Kidney (tissue), 14 donors: ENCODE data around the gene UGT1A4. TPM values are rescaled to one million over a fixed set of nuclear protein-coding genes. Genes with fewer than 3 reads are reported as not detected.
"Not testable (repeated sequence)": the region's sequence is repeated elsewhere in the genome, so short reads cannot be mapped to it uniquely, and the experiment has no call there.

ENCODE experiments used
- DNase-seq, 5 donors: peaks; one replicate each; pipeline ENCODE4 v3.0.0-alpha.2; 2013 to 2020
- FAIRE-seq: peaks from 2 replicates; lab custom pipeline; 2012; peaks lifted over from hg19 to GRCh38; lab: Jason Lieb, UNC
- H3K27ac ChIP-seq, 2 donors: one replicate each; pipeline ENCODE4 v1.7.0; 2013; ENCODE audit warnings: low read depth in 2 of 2, low read length in 2 of 2, inconsistent platforms in 1 of 2
- H3K27me3 ChIP-seq: one replicate; pipeline ENCODE4 v1.7.1; 2013; ENCODE audit warnings: low read length, inconsistent platforms; ENCODE audit not compliant: control insufficient read depth, insufficient read depth
- H3K36me3 ChIP-seq, 3 donors: one replicate each; pipeline versions ENCODE4 v1.7.0 to v1.7.1; 2013; ENCODE audit warnings: low read length in 3 of 3, control low read depth in 1 of 3, inconsistent platforms in 1 of 3; ENCODE audit not compliant: insufficient read depth in 3 of 3, control insufficient read depth in 2 of 3
- H3K4me1 ChIP-seq, 3 donors: one replicate each; pipeline versions ENCODE4 v1.7.0 to v1.7.1; 2013; ENCODE audit warnings: low read length in 3 of 3, inconsistent platforms in 1 of 3, low read depth in 1 of 3; ENCODE audit not compliant: control insufficient read depth in 2 of 3, insufficient read depth in 2 of 3
- H3K4me3 ChIP-seq, 3 donors: one replicate each; pipeline versions ENCODE4 v1.7.0 to v1.8.1; 2013; ENCODE audit warnings: low read length in 3 of 3, control low read depth in 1 of 3, inconsistent platforms in 1 of 3
- H3K9ac ChIP-seq, 3 donors: one replicate each; pipeline versions ENCODE4 v1.7.0 to v1.7.1; 2013; ENCODE audit warnings: low read length in 3 of 3, control low read depth in 1 of 3, inconsistent platforms in 1 of 3
- H3K9me3 ChIP-seq, 3 donors: one replicate each; pipeline versions ENCODE4 v1.7.0 to v1.7.1; 2013; ENCODE audit warnings: low read length in 3 of 3, control low read depth in 1 of 3, inconsistent platforms in 1 of 3; ENCODE audit not compliant: control insufficient read depth in 2 of 3, insufficient read depth in 1 of 3
- CTCF ChIP-seq: IDR thresholded peaks from 3 replicates; pipeline ENCODE4 v1.5.1; 2012; ENCODE audit warnings: mild to moderate bottlenecking, moderate library complexity, borderline replicate concordance; ENCODE audit not compliant: insufficient read depth; ENCODE audit errors: extremely low read depth
- intact Hi-C: fragments of 100-400 bp; cut with DNase I; formaldehyde crosslinking; loops from one replicate; pipeline ENCODE4 v1.11.1; 2022
- polyA plus RNA-seq: library from polyadenylated mRNA; stranded (reverse); fragments of 350-450 nt; fragmentation: Illumina TruSeq; extraction: RNeasy Lipid Tissue Mini Kit (QIAGEN cat#74804); gene quantifications from one replicate; pipeline ENCODE4 v1.2.3, GENCODE V29; 2014; ENCODE audit warnings: low read depth, low replicate concordance; ENCODE audit not compliant: insufficient read depth
- total RNA-seq: library from RNA; stranded (reverse); fragmentation: NEBNext Ultra II Directional; extraction: Animal tissue kit (Norgen Biotek cat#: 25700); gene quantifications from one replicate; pipeline ENCODE4 v1.2.1, GENCODE V29; 2021
- donor health status: control.
- donor health status: control.
- donor health status: control.
- donor health status: control.
- donor health status: control.
- donor health status: DM: yes; HTN: yes; CAD: no.
- donor health status: Normal renal cell carcinoma (clear cell type).

UGT1A4 gene
- total and polyA plus RNA-seq, 2 donors from 2014 or later: 0.84 to 1.1 TPM

GRCh38 chr2:233746475-233747282 lies 28.1 kb downstream of the UGT1A4 start:
- no peak for FAIRE-seq
- H3K27me3 ChIP-seq: no peaks in the 10 kb centered on the region
- H3K9me3 ChIP-seq: no peaks in the 10 kb centered on the region
- no peaks in the 10 kb centered on the region for H3K36me3 ChIP-seq
- H3K27ac ChIP-seq: no peak overlapping the region
- peaks cover 0 to 11% (median 3%) of the 10 kb centered on the region in 3 donors for H3K4me1 ChIP-seq
- TF ChIP-seq CTCF: no peak
- no peak for DNase-seq
- no peak overlapping the region for H3K4me3 ChIP-seq
- H3K9ac ChIP-seq: no peak overlapping the region
- intact Hi-C loops: no loop called here

GRCh38 chr2:233747283-233747544 lies 28.7 kb downstream of the UGT1A4 start:
- FAIRE-seq: no peak
- intact Hi-C loops: no loop called here
- no peaks in the 10 kb centered on the region for H3K9me3 ChIP-seq

GRCh38 chr2:233750689-233751088 lies 32.2 kb downstream of the UGT1A4 start:
- H3K9ac ChIP-seq, H3K36me3 ChIP-seq, H3K27me3 ChIP-seq, H3K4me3 ChIP-seq, H3K9me3 ChIP-seq, FAIRE-seq, intact Hi-C loops, H3K27ac ChIP-seq, DNase-seq: not testable (repeated sequence)
- peaks cover 0 to 14% (median 2%) of the 10 kb centered on the region in 3 donors for H3K4me1 ChIP-seq

More at GRCh38 chr2:233747283-233747544, 28.7 kb downstream of the UGT1A4 start:
- Histone ChIP-seq H3K9ac (no peak overlapping the region), H3K27ac (no peak overlapping the region), H3K36me3 (no peaks in the 10 kb centered on the region), H3K4me1 (peaks cover 0 to 8% (median 5%) of the 10 kb centered on the region in 3 donors), H3K4me3 (no peak overlapping the region), H3K27me3 (no peaks in the 10 kb centered on the region)
- TF ChIP-seq CTCF: no peak
- DNase-seq: no peak

- H3K4me1 ChIP-seq, H3K9me3 ChIP-seq, H3K27ac ChIP-seq, H3K4me3 ChIP-seq, intact Hi-C loops, H3K9ac ChIP-seq, FAIRE-seq, H3K27me3 ChIP-seq, DNase-seq, H3K36me3 ChIP-seq: not testable (repeated sequence)
Measured at GRCh38 chr2:233751212-233752009, 32.9 kb downstream of the UGT1A4 start.
